GM23338 (cell line): Measurements from ENCODE around the gene ERGIC3. TPM values are rescaled to one million over a fixed set of nuclear protein-coding genes. Genes with fewer than 3 reads are reported as not detected.

ENCODE experiments used
- ATAC-seq: fragments of 200-7000 bp; cut with Tn5 transposase; 3 replicates; pipeline ENCODE4 v1.9.1; 2020
- DNase-seq: peaks from one replicate; pipeline ENCODE4 v3.0.0-alpha.2; 2015; ENCODE audit warnings: low spot score
- H2AFZ ChIP-seq: fragments of 200-600 bp; sonication (generic); 2 replicates; pipeline ENCODE4 v1.8.0; 2016; ENCODE audit warnings: antibody characterized with exemption, mild to moderate bottlenecking, moderate library complexity
- H3F3A ChIP-seq: fragments of 200-600 bp; sonication (generic); replicated peaks from 2 replicates; pipeline ENCODE4 v1.8.0; 2017; ENCODE audit warnings: antibody characterized with exemption, mixed run types, low read depth
- H3K27ac ChIP-seq: fragments of 200-600 bp; sonication (generic); 2 replicates; pipeline ENCODE4 v1.6.1; 2016; ENCODE audit warnings: low read depth
- H3K27me3 ChIP-seq: fragments of 200-600 bp; sonication (generic); 2 replicates; pipeline ENCODE4 v1.8.0; 2016; ENCODE audit warnings: mild to moderate bottlenecking, mixed run types, moderate library complexity; ENCODE audit not compliant: insufficient read depth
- H3K36me3 ChIP-seq: fragments of 200-600 bp; sonication (generic); 2 replicates; pipeline ENCODE4 v1.8.0; 2016; ENCODE audit warnings: mild to moderate bottlenecking; ENCODE audit not compliant: insufficient read depth
- H3K4me1 ChIP-seq: fragments of 200-600 bp; sonication (generic); 2 replicates; pipeline ENCODE4 v1.8.0; 2016; ENCODE audit warnings: mild to moderate bottlenecking, moderate library complexity; ENCODE audit not compliant: insufficient read depth
- H3K4me2 ChIP-seq: fragments of 200-600 bp; sonication (generic); 2 replicates; pipeline ENCODE4 v1.7.1; 2017; ENCODE audit warnings: mixed run types
- H3K4me3 ChIP-seq: fragments of 200-600 bp; sonication (generic); 2 replicates; pipeline ENCODE4 v1.6.1; 2016; ENCODE audit warnings: mixed run types
- H3K79me2 ChIP-seq: fragments of 200-600 bp; sonication (generic); replicated peaks from 2 replicates; pipeline ENCODE4 v1.8.0; 2017; ENCODE audit warnings: mild to moderate bottlenecking; ENCODE audit not compliant: insufficient read depth
- H3K9me2 ChIP-seq: fragments of 200-600 bp; sonication (generic); 2 replicates; pipeline ENCODE4 v1.8.0; 2017; ENCODE audit not compliant: insufficient read depth
- H4K20me1 ChIP-seq: fragments of 200-600 bp; sonication (generic); replicated peaks from 2 replicates; pipeline ENCODE4 v1.8.0; 2017; ENCODE audit warnings: mild to moderate bottlenecking; ENCODE audit not compliant: insufficient read depth
- H3K27ac Mint-ChIP-seq: 2 replicates; pipeline ENCODE4 v1.8.0; 2020; ENCODE audit warnings: inconsistent platforms, mild to moderate bottlenecking, moderate library complexity, mixed read lengths
- H3K27me3 Mint-ChIP-seq: 3 replicates; pipeline ENCODE4 v1.8.0; 2022; ENCODE audit warnings: low read depth, mild to moderate bottlenecking, moderate library complexity, mixed read lengths, inconsistent platforms; ENCODE audit not compliant: insufficient read depth, poor library complexity
- H3K36me3 Mint-ChIP-seq: 3 replicates; pipeline ENCODE4 v1.8.0; 2021; ENCODE audit warnings: low read depth, mild to moderate bottlenecking, inconsistent platforms, moderate library complexity, mixed read lengths
- H3K4me1 Mint-ChIP-seq: 3 replicates; pipeline ENCODE4 v1.8.0; 2020; ENCODE audit warnings: mild to moderate bottlenecking, inconsistent platforms, mixed read lengths
- H3K4me3 Mint-ChIP-seq: 3 replicates; pipeline ENCODE4 v1.8.0; 2021; ENCODE audit warnings: moderate library complexity, mild to moderate bottlenecking, inconsistent platforms, mixed read lengths
- H3K9me3 Mint-ChIP-seq: 3 replicates; pipeline ENCODE4 v1.8.0; 2020; ENCODE audit warnings: moderate library complexity, mild to moderate bottlenecking, inconsistent platforms, mixed read lengths
- CTCF ChIP-seq, 2 experiments: fragments of 200-600 bp in 1 of 2; sonication (generic) in 1 of 2; conservative IDR thresholded peaks; 2 replicates each; pipeline versions ENCODE4 v1.5.1 to v1.6.1; 2016 to 2017; ENCODE audit warnings: antibody characterized with exemption in 2 of 2, low read depth in 2 of 2, mild to moderate bottlenecking in 2 of 2, moderate library complexity in 1 of 2
- ETS1 ChIP-seq: IDR thresholded peaks from 2 replicates; pipeline ENCODE4 v1.6.1; 2016; ENCODE audit warnings: antibody characterized with exemption
- EZH2 ChIP-seq: fragments of 200-600 bp; sonication (generic); IDR thresholded peaks from one replicate; pipeline ENCODE4 v1.8.0; 2017; ENCODE audit warnings: antibody characterized with exemption, mild to moderate bottlenecking, low read depth; ENCODE audit not compliant: unreplicated experiment
- EZH2phosphoT487 ChIP-seq: fragments of 200-600 bp; sonication (generic); IDR thresholded peaks from one replicate; pipeline ENCODE4 v1.8.1; 2018; ENCODE audit warnings: antibody characterized with exemption; ENCODE audit not compliant: unreplicated experiment
- NANOG ChIP-seq: IDR thresholded peaks from 2 replicates; pipeline ENCODE4 v1.6.1; 2016; ENCODE audit warnings: antibody characterized with exemption, borderline replicate concordance
- POLR2AphosphoS5 ChIP-seq: IDR thresholded peaks from 2 replicates; pipeline ENCODE4 v1.6.1; 2016; ENCODE audit warnings: antibody characterized with exemption, low read depth
- REST ChIP-seq: IDR thresholded peaks from one replicate; pipeline ENCODE4 v1.6.1; 2018; ENCODE audit warnings: antibody characterized with exemption; ENCODE audit not compliant: unreplicated experiment
- STAT1 ChIP-seq: IDR thresholded peaks from one replicate; pipeline ENCODE4 v1.6.1; 2016; ENCODE audit warnings: antibody characterized with exemption; ENCODE audit not compliant: unreplicated experiment
- ZNF114 ChIP-seq: fragments of 250-450 bp; sonication (Bioruptor Pico); IDR thresholded peaks from 2 replicates; pipeline ENCODE4 v1.5.0; 2020; ENCODE audit warnings: mild to moderate bottlenecking, moderate library complexity
- ZNF462 ChIP-seq: fragments of 250-450 bp; sonication (Bioruptor Pico); IDR thresholded peaks from 2 replicates; pipeline ENCODE4 v1.5.0; 2020; ENCODE audit warnings: mild to moderate bottlenecking, moderate library complexity
- polyA plus RNA-seq: library from polyadenylated mRNA; unstranded; fragments of >200 nt; fragmentation: Nextera tagmentation; extraction: Ambion mirVana; gene quantifications from 2 replicates; pipeline ENCODE4 v1.2.1, GENCODE V29; 2016
- total RNA-seq: library from RNA; depleted of rRNA; stranded (reverse); fragments of >200 nt; shearing (Covaris generic); gene quantifications from 2 replicates; pipeline ENCODE4 v1.2.3, GENCODE V29; 2014

The ERGIC3 gene
- total and polyA plus RNA-seq, 2 experiments from 2014 or later = 139 to 147 TPM

GRCh38 chr20:35503841-35504561 lies 37.9 kb upstream of the ERGIC3 start:
- no peak overlapping the region for H3K27ac ChIP-seq
- H3K27me3 ChIP-seq = no peaks in the 10 kb centered on the region
- Mint-ChIP-seq H3K4me1 (no peaks in the 10 kb centered on the region; the same call in 2 of the 3 replicates), H3K27me3 (peaks cover 4% of the 10 kb centered on the region), H3K36me3 (peaks cover 57% of the 10 kb centered on the region), H3K27ac (no peak overlapping the region), H3K9me3 (no peaks in the 10 kb centered on the region), H3K4me3 (no peak overlapping the region)
- no peaks in the 10 kb centered on the region for H3K79me2 ChIP-seq
- H2AFZ ChIP-seq = no peak overlapping the region
- TF ChIP-seq REST = no peak
- no peak for TF ChIP-seq EZH2phosphoT487
- no peak for TF ChIP-seq ZNF462 (CRISPR knock-in tag)
- TF ChIP-seq CTCF (conservative IDR thresholded peaks at IDR 0.05; ENCODE audit: low read depth in 2 of 2) = no peak
- TF ChIP-seq ZNF114 (CRISPR knock-in tag) = no peak
- TF ChIP-seq STAT1 = no peak
- no peak for TF ChIP-seq POLR2AphosphoS5
- no peak for TF ChIP-seq NANOG
- TF ChIP-seq ETS1 = no peak
- TF ChIP-seq EZH2 = no peak
- H3K4me1 ChIP-seq = no peaks in the 10 kb centered on the region
- DNase-seq (no peak), ATAC-seq (no peak)
- no peaks in the 10 kb centered on the region for H3F3A ChIP-seq
- H3K9me2 ChIP-seq = no peaks in the 10 kb centered on the region
- H3K36me3 ChIP-seq = peaks cover 20% of the 10 kb centered on the region; the same call in 1 of the 2 replicates
- no peak overlapping the region for H3K4me2 ChIP-seq
- H4K20me1 ChIP-seq = no peaks in the 10 kb centered on the region; the same call in 1 of the 2 replicates
- no peak overlapping the region for H3K4me3 ChIP-seq
